Hair follicle dermal papilla cell (primary cell): ENCODE data around the gene SCAMP5. TPM values are rescaled to one million over a fixed set of nuclear protein-coding genes. Genes with fewer than 3 reads are reported as not detected.

Source experiments
- small RNA-seq: library from RNA; depleted of rRNA; stranded (forward); fragments of <200 nt; gene quantifications from one replicate; pipeline ENCODE3, GENCODE V24; 2012
- total RNA-seq: library from RNA; depleted of rRNA; stranded (reverse); fragments of >200 nt; gene quantifications from 2 replicates; pipeline ENCODE4 v1.2.3, GENCODE V29; 2012

SCAMP5 gene, protein sequence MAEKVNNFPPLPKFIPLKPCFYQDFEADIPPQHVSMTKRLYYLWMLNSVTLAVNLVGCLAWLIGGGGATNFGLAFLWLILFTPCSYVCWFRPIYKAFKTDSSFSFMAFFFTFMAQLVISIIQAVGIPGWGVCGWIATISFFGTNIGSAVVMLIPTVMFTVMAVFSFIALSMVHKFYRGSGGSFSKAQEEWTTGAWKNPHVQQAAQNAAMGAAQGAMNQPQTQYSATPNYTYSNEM
- 1.5 and 7.7 TPM in 2 replicates for total RNA-seq

DNA sequence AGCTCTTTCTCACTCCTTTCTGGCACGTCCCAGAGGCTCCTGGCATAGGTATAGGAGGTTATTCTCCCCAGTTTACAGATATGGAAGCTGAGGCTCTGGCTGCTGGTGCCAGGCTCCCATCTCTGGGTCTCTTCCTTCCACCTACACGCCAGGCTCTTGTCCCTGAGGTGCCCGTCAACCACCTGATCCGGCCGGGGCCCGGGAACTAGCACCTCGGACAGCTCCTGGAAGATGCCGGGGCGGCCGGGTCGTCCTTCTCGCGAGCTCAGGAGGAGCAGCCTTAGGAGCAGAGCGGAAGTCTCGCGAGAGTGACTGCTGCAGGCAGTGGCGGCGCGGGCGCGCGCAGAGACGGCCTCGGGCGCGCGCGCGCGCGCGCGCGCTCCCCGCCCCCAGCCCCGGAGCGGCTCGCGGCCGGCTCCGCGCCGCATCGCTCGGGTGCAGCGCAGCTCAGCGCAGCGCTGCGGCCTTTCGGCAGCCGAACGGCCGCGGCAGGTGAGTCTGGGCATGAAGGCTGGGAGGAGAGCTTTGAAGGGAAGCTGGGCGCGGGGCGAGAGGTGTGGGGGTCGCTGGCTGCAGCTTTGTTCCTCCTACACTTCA is at the start of gene SCAMP5:
TSS of gene SCAMP5 (plus strand) at position 382 of the 597 bp plus-strand sequence. CDS start 16,277 bp downstream, outside the sequence.

DNA sequence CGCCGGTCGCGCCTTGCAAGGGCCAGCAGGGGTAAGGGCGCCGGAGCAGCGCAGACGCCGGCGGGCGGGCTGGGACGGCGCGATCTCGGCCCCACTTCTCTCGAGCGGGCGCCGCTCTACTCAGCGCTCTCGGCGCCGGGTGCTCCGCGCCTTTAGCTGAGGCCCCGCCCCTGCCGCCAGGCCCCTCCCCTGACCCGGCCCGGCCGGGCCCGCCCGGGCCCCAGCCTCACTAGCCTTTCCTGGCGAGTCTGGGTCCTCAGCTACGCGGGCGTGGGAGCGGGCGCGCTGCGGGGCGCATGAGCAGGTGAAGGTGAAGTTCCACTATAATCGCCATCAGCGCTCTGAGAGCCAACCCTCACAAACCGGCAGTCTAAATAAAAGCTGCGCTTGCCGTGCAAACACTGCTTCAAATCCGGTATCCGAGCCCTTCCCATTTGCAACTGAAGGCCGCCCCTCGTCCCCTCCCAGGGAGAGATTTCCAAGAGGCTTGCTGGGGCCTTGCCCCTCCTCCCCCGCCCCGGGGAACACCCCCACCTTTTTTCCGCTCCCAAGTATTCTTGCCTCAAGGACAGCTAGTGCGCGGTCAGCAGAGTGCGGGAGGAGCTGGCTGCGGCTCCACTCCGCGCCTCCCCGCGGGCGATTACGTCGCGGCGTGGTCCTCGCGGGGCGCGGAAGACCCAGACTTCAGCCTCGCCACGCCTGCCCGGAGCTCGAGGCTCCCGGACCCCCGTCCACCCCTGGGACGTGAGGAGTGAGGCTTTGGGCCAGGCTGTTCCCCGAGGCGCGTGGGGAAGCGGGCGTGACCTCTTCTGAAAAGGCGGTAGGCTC is 38.5 kb upstream of the SCAMP5 start, which contains the start of gene RPP25:
TSS of gene RPP25 (minus strand) at position 125 of the 828 bp plus-strand sequence. CDS start 189 bp downstream, outside the sequence.

DNA sequence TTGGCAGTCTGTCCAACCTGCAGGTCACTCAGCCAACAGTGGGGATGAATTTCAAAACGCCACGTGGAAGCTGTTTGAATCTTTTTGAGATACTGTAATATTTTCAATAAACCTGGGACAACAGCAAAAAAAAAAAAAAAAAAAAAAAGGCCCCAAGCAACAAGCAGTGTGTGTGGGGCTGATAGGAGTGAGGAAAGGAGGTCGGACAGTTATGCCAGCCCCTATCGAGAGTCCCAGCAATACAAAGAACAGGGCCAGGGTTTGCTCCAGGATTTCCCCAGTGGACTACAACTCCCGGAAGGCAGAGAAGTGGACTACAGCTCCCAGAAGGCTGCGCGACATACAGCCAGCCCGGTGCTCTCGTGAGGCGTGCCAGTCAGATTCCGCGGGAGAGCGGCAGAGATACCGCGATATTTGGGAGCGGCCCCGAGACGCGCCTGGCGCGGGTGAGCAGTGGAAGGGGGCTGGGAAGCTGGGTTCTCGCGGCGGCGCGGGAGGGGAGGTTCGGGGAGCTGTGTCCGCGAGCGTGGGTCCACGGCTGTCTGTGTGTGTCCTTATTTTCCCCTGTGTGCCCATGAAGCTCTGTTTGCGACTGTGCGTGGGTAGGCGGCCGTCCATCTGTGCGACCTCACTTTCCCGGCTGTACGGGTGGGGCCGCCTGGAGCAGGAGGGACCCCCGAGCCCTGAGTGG is 28.0 kb downstream of the SCAMP5 start, which contains the start of gene PPCDC:
TSS of gene PPCDC (plus strand) at position 410 of the 691 bp plus-strand sequence. CDS start 4,729 bp downstream, outside the sequence.

Small RNAs within 50 kb of the gene (small RNA-seq; reads per million reads assigned to genes)
- gene AC015720.1 (not detected), gene RF00019 (not detected)

Other genes with a start within 250 kb of the SCAMP5 start
- gene CYP1A2, start 246.7 kb upstream of the SCAMP5 start, total RNA-seq: not detected in 2 replicates
- 26.4 and 27.9 TPM in 2 replicates for gene CSK, start 213.5 kb upstream of the SCAMP5 start, total RNA-seq
- gene LMAN1L, start 182.7 kb upstream of the SCAMP5 start, total RNA-seq: not detected in 2 replicates
- not detected in 2 replicates for gene CPLX3, start 168.9 kb upstream of the SCAMP5 start, total RNA-seq
- 16.6 and 21.6 TPM in 2 replicates for gene ULK3, start 152.4 kb upstream of the SCAMP5 start, total RNA-seq
- 26.6 and 29.9 TPM in 2 replicates for gene SCAMP2, start 122.2 kb upstream of the SCAMP5 start, total RNA-seq
- gene MPI, start 105.5 kb upstream of the SCAMP5 start, total RNA-seq: 48.3 and 58.1 TPM in 2 replicates
- 53.7 and 57.8 TPM in 2 replicates for gene FAM219B, start 88.7 kb upstream of the SCAMP5 start, total RNA-seq
- gene COX5A, start 57.5 kb upstream of the SCAMP5 start, total RNA-seq: 15.7 and 23.9 TPM in 2 replicates
- 7.4 and 9.9 TPM in 2 replicates for gene RPP25, start 38.8 kb upstream of the SCAMP5 start, total RNA-seq
- gene PPCDC, start 28.0 kb downstream of the SCAMP5 start, total RNA-seq: 6.2 and 11.1 TPM in 2 replicates
- 7.0 and 11.5 TPM in 2 replicates for gene C15orf39, start 206.3 kb downstream of the SCAMP5 start, total RNA-seq